ENCODE results near the gene SLC25A13.

The SLC25A13 gene

DNA sequence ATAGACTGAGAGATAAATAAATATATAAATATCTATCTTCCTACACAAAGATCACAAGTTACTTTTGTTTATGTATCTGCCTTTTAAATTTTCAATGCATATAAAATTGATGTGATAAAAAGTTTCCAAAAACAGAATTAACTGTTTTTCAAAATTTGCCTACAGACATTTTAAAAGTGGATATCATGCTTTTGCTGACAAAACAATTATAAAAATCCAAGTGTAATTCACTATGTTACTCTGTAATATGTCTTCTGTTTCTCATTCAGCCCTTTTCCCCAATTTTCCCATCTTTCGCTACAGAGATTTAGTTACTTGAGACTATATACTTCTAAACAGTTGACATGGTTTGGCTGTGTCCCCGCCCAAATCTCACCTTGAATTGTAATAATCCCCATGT, 37.7 kb downstream of the SLC25A13 start:
- ChIA-PET POLR2A (no interaction called here), CTCF (no interaction called here)
- H3K4me3 ChIP-seq (ENCODE audit: low read depth, low read length) = no peak overlapping the region
- DNase-seq (ENCODE audit: low read depth, low spot score) = no peak
- TF ChIP-seq, protein P1, sequence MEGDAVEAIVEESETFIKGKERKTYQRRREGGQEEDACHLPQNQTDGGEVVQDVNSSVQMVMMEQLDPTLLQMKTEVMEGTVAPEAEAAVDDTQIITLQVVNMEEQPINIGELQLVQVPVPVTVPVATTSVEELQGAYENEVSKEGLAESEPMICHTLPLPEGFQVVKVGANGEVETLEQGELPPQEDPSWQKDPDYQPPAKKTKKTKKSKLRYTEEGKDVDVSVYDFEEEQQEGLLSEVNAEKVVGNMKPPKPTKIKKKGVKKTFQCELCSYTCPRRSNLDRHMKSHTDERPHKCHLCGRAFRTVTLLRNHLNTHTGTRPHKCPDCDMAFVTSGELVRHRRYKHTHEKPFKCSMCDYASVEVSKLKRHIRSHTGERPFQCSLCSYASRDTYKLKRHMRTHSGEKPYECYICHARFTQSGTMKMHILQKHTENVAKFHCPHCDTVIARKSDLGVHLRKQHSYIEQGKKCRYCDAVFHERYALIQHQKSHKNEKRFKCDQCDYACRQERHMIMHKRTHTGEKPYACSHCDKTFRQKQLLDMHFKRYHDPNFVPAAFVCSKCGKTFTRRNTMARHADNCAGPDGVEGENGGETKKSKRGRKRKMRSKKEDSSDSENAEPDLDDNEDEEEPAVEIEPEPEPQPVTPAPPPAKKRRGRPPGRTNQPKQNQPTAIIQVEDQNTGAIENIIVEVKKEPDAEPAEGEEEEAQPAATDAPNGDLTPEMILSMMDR (IDR thresholded peaks at IDR 0.05; ENCODE audit: insufficient read depth, low read length, missing control alignments) = no peak

DNA sequence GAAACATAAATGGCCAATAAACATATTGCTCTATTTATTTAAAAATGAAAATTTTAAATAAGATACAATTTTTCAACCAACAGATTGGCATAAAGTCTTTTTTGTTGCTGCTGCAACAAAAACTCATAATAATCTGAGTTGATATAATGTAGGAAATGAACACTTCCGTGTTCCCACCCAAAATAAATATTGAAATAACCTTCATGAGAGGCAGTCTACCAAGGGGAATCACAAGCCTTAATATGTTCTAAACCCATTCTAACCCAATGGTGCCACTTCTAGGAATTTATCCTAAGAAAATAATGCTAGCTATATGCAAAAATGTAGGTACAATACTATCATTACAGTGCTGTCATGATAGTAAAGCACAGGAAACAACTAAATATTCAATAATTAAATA, 39.1 kb downstream of the SLC25A13 start:
- ChIA-PET POLR2A (no interaction called here), CTCF (interaction anchor here (1.0 kb wide), 1 partner anchor 15 kb away, joined by 3 read pairs; no protein-coding TSS in a partner anchor)
- DNase-seq (ENCODE audit: low read depth, low spot score) = no peak
- H3K4me3 ChIP-seq (ENCODE audit: low read depth, low read length) = no peak overlapping the region
- TF ChIP-seq, protein P1 (IDR thresholded peaks at IDR 0.05; ENCODE audit: insufficient read depth, low read length, missing control alignments) = no peak

DNA sequence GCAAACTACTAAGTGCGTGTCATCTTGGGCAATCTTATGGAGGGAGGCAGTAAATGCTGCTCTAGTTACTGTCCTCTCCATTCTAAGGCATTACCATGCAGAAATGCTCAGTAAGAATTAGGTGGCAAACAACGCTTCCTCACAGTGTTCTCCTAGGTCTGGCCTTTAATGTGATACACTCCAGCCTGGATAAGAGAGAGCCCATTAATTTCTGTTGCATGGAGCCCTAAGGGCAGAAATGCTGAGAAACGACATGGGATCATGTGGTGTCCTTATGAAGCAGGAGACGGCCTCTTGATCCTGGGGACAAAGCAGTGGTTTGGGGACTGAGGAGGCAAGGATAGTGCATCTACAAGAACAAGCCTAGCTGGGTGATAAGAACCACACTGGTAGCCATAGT, 44.0 kb downstream of the SLC25A13 start:
- TF ChIP-seq, protein P1 (IDR thresholded peaks at IDR 0.05; ENCODE audit: insufficient read depth, low read length, missing control alignments) = no peak
- no peak overlapping the region for H3K4me3 ChIP-seq (ENCODE audit: low read depth, low read length)
- CTCF ChIA-PET = no interaction called here
- POLR2A ChIA-PET = no interaction called here
- no peak for DNase-seq (ENCODE audit: low read depth, low spot score)

DNA sequence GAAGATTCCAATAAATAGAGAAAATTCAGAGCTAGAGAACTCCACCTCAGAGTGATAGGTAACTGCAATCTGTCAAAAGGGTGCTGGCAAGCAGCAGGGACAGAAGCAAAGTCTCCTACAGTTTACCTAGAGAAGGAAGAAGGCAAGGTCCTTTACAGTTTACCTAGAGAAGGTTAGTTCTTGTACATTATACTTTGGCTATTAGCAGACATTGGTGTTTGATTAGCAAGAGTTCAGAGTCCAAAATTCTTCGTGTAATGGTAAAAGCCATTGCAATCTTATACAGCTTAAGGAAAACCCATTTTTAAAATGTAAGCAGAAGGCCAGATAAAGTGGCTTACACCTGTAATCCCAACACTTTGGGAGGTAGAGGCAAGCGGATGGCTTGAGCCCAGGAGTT, 45.9 kb downstream of the SLC25A13 start:
- CTCF ChIA-PET = no interaction called here
- TF ChIP-seq, protein P1 (IDR thresholded peaks at IDR 0.05; ENCODE audit: insufficient read depth, low read length, missing control alignments) = no peak
- no peak for DNase-seq (ENCODE audit: low read depth, low spot score)
- H3K4me3 ChIP-seq (ENCODE audit: low read depth, low read length) = no peak overlapping the region
- POLR2A ChIA-PET = no interaction called here

DNA sequence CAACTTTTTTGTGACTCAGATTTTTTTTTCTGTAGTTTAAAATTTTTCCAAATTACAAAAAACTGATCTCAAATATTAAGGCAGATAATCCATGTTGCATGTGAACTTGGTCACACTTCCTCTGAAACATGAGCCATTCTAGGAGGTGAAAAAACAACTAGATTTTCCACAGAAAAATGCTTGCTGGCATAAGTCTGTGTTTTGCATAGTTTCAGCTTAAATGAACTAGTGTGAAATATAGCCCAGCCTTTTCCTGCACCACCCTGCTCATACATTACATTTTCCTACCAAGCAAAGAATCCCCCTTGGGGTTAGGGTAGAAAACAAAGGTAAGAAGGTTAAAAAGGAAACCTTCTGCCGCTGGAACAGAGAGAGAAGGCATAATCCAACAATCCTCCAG, 48.2 kb downstream of the SLC25A13 start:
- DNase-seq (ENCODE audit: low read depth, low spot score) = peak; percentile 14

DNA sequence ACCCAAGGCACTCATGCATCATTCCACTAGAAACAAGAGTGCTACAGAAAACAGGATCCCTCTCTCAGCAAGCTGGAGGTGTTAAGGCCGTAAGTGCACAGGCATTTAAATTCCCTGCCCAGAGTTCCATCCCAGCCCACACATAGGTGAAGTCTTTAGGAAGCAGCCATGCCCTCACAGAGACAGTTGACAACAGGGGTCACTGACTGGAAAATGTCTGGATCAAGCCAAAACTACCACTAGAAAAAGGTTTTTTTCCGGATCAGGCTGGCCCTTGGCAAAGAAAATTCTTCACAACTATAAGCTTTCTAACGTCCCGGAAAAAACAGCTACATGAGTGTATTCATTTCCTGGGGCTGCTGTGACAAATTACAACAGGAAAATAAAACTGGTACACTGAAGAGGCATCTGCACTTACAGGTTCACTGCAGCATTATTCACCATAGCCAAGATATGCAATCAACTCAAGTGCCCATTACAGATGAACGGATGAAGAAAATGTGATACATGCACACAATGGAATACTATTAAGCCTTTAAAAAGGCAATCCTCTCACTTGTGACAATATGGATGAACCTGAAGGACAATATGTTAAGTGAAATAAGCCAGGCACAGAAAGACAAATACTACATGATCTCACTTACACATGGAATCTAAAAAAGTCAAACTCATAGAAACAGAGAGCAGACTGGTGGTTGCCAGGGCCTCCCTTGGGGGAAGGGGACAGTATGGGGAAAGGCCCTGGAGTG, 52.5 kb downstream of the SLC25A13 start:
- TF ChIP-seq, protein P1 (IDR thresholded peaks at IDR 0.05; ENCODE audit: insufficient read depth, low read length, missing control alignments) = no peak
- CTCF ChIA-PET = no interaction called here
- no peak for DNase-seq (ENCODE audit: low read depth, low spot score)
- no peak overlapping the region for H3K4me3 ChIP-seq (ENCODE audit: low read depth, low read length)
- POLR2A ChIA-PET = interaction anchor here (0.7 kb wide), 1 partner anchor 17 kb away, joined by 3 read pairs; no protein-coding TSS in a partner anchor

More for the DNA sequence above, 48.2 kb downstream of the SLC25A13 start:
- ChIA-PET POLR2A (no interaction called here), CTCF (no interaction called here)
- no peak overlapping the region for H3K4me3 ChIP-seq (ENCODE audit: low read depth, low read length)
- TF ChIP-seq, protein P1 (IDR thresholded peaks at IDR 0.05; ENCODE audit: insufficient read depth, low read length, missing control alignments) = no peak
